WERI-Rb-1 (cell line): ENCODE measurements around the gene CNEP1R1.

ENCODE experiments used
- DNase-seq: peaks from one replicate; pipeline ENCODE4 v3.0.0-alpha.2; 2020
- H3K27ac ChIP-seq: fragments of 250-450 bp; sonication (Bioruptor Pico); 2 replicates; pipeline ENCODE4 v1.5.1; 2020; ENCODE audit warnings: mild to moderate bottlenecking, moderate library complexity
- H3K27me3 ChIP-seq: fragments of 250-450 bp; sonication (Bioruptor Pico); 2 replicates; pipeline ENCODE4 v1.5.1; 2021; ENCODE audit warnings: mild to moderate bottlenecking, low read depth, moderate library complexity; ENCODE audit not compliant: insufficient read depth, severe bottlenecking
- H3K36me3 ChIP-seq: fragments of 250-450 bp; sonication (Bioruptor Pico); 2 replicates; pipeline ENCODE4 v1.5.1; 2020; ENCODE audit warnings: mild to moderate bottlenecking, moderate library complexity
- H3K4me3 ChIP-seq: 2 replicates; pipeline ENCODE4 v1.5.1; 2011; ENCODE audit warnings: low read depth, mild to moderate bottlenecking, control low read depth, low read length
- H3K9me3 ChIP-seq: fragments of 250-450 bp; sonication (Bioruptor Pico); 2 replicates; pipeline ENCODE4 v1.5.1; 2021; ENCODE audit warnings: mild to moderate bottlenecking, moderate library complexity; ENCODE audit not compliant: severe bottlenecking
- TF ChIP-seq, protein P1 (sequence below): IDR thresholded peaks from 2 replicates; pipeline ENCODE4 v1.5.1; 2011; ENCODE audit warnings: low read depth, mild to moderate bottlenecking, control low read depth, inconsistent platforms, low read length

CNEP1R1 gene

DNA sequence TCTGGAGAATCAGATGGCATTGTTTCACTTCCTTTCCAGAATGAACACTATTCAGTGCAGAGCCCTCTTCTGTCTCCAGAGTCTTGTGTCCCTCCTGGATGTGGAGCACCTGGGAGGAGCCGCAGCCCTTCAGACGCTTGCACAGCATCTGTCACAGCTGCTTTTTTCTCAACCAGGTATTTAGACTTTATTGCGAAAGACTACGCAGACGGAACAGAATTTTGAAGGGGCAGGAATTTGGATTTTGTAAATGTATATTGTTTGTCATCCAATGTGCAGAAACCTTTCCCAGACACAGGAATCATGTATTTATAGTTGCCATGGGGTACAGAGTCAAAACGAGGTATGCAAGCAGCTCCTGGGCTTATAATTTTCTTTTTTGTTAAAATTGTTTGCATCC lies 61.2 kb downstream of the CNEP1R1 start:
- Histone ChIP-seq H3K9me3 (no peaks in the 10 kb centered on the region), H3K4me3 (no peak overlapping the region), H3K27me3 (no peaks in the 10 kb centered on the region), H3K27ac (no peak overlapping the region), H3K36me3 (peaks cover 41% of the 10 kb centered on the region)
- TF ChIP-seq, protein P1, sequence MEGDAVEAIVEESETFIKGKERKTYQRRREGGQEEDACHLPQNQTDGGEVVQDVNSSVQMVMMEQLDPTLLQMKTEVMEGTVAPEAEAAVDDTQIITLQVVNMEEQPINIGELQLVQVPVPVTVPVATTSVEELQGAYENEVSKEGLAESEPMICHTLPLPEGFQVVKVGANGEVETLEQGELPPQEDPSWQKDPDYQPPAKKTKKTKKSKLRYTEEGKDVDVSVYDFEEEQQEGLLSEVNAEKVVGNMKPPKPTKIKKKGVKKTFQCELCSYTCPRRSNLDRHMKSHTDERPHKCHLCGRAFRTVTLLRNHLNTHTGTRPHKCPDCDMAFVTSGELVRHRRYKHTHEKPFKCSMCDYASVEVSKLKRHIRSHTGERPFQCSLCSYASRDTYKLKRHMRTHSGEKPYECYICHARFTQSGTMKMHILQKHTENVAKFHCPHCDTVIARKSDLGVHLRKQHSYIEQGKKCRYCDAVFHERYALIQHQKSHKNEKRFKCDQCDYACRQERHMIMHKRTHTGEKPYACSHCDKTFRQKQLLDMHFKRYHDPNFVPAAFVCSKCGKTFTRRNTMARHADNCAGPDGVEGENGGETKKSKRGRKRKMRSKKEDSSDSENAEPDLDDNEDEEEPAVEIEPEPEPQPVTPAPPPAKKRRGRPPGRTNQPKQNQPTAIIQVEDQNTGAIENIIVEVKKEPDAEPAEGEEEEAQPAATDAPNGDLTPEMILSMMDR: no peak
- no peak for DNase-seq
